AG04450 (cell line): Measurements from ENCODE around the gene KCNS1. TPM values are rescaled to one million over a fixed set of nuclear protein-coding genes. Genes with fewer than 3 reads are reported as not detected.

Experiments
- CTCF ChIA-PET: fragments of 300-600, 350-600 bp; formaldehyde crosslinking; extraction: SDS; loops from one replicate; lab custom pipeline; 2022; ENCODE audit warnings: antibody characterized with exemption, inconsistent platforms; lab: Charles Lee
- POLR2A ChIA-PET: fragments of 350-600 bp; formaldehyde crosslinking; extraction: SDS; loops from one replicate; lab custom pipeline; 2021; ENCODE audit warnings: antibody characterized with exemption, inconsistent platforms; lab: Yijun Ruan, JAX
- DNase-seq: peaks from one replicate; pipeline ENCODE4 v3.0.0-alpha.2; 2011; ENCODE audit warnings: low read depth, low spot score
- H3K27ac ChIP-seq: one replicate; pipeline ENCODE4 v1.5.1; 2012; ENCODE audit warnings: low read depth, low read length, control low read depth
- H3K27me3 ChIP-seq: one replicate; pipeline ENCODE4 v1.6.0; 2012; ENCODE audit warnings: low read length; ENCODE audit not compliant: control insufficient read depth, insufficient read depth
- H3K4me3 ChIP-seq: 2 replicates; pipeline ENCODE4 v1.5.1; 2011; ENCODE audit warnings: mild to moderate bottlenecking, low read depth, low read length, control low read depth
- H3K9me3 ChIP-seq: 2 replicates; pipeline ENCODE4 v1.5.1; 2012; ENCODE audit warnings: low read length; ENCODE audit not compliant: control insufficient read depth, insufficient read depth
- polyA plus RNA-seq: library from polyadenylated mRNA; depleted of rRNA; stranded (reverse); fragments of >200 nt; gene quantifications from 2 replicates; pipeline ENCODE4 v1.2.3, GENCODE V29; 2011
- TF ChIP-seq, protein P1 (sequence below): IDR thresholded peaks from 2 replicates; pipeline ENCODE4 v1.5.1; 2011; ENCODE audit warnings: low read depth, low read length, control low read depth, inconsistent platforms

Gene KCNS1
- polyA plus RNA-seq, 1 experiment = 0.30 TPM

DNA sequence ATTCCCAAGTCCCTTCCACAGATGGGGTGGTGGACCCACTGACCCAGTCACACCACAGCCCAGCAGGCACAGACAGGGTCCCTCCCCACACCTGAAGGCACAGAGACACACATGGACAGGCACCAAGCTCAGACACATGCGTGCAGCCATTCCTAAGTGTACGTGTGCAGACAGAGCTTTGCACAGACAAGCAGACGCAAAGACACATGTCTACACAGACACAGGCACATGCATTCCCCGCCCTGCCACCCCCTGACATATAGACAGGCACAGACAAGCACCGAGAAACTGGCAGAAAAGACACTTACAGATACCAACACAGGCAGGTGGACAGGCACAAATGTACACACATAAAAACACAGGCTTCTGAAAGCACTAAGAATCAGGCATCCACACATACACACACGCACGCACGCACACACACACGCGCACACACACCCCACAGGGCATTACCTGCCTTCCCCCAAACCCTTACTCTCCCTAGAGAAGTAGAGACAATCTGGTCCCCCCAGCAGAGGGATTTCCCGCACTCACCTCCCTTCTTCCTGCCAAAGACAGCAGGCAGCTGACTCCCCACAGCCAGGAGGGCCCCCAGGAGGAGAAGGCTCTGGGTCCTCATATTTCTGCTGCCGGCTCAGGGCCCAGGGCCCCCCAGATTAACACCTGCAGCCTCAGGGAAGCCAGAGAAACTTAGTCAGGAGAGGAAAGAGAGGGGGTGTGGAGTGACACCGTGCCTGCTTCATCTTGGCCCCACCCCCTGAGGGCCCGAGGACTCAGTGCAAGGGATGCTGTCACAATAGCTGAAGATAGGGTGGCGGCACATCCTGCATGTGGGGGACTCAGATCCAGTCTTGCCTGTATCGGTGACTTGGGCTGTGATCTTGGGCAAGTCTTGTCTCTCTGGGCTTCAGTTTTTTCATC, 13.8 kb upstream of the KCNS1 start, which contains the start of gene WFDC5:
Gene WFDC5, minus strand, starts transcription at position 710 of the 921 bp plus-strand sequence. Its CDS starts 91 bp downstream, at position 619.
- Histone ChIP-seq H3K27me3 (peaks cover 8% of the 10 kb centered on the region), H3K4me3 (no peak within 1 kb of the TSS), H3K27ac (no peak within 1 kb of the TSS), H3K9me3 (no peaks in the 10 kb centered on the region)
- TF ChIP-seq, protein P1, sequence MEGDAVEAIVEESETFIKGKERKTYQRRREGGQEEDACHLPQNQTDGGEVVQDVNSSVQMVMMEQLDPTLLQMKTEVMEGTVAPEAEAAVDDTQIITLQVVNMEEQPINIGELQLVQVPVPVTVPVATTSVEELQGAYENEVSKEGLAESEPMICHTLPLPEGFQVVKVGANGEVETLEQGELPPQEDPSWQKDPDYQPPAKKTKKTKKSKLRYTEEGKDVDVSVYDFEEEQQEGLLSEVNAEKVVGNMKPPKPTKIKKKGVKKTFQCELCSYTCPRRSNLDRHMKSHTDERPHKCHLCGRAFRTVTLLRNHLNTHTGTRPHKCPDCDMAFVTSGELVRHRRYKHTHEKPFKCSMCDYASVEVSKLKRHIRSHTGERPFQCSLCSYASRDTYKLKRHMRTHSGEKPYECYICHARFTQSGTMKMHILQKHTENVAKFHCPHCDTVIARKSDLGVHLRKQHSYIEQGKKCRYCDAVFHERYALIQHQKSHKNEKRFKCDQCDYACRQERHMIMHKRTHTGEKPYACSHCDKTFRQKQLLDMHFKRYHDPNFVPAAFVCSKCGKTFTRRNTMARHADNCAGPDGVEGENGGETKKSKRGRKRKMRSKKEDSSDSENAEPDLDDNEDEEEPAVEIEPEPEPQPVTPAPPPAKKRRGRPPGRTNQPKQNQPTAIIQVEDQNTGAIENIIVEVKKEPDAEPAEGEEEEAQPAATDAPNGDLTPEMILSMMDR = no peak
- POLR2A ChIA-PET = no interaction called here
- DNase-seq = no peak
- CTCF ChIA-PET = interaction anchor here (0.6 kb wide), 1 partner anchor 281 kb away, joined by 3 read pairs; no protein-coding TSS in a partner anchor

DNA sequence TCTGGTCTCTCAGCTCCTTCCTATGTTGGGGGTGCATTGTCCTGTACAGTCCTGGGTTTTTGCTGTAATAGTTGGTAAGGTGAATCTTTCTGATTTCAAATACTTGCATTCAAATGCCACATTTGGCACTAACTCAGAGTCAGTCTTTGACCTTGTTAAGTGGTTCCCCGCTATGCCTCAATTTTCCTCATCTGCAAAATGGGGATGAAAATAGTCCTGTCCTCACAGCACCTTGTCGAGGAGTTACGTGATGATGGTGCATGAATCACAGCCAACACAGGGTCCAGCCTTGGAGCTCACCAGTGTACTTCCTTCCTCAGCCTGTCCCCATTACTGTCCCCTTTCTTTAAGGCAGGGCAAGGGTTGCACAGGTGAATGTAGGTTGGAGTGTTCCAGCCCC, 12.9 kb upstream of the KCNS1 start:
- TF ChIP-seq, protein P1 = no peak
- H3K9me3 ChIP-seq = no peaks in the 10 kb centered on the region
- H3K4me3 ChIP-seq = no peak overlapping the region
- DNase-seq = no peak
- ChIA-PET CTCF (interaction anchor here (0.6 to 6.1 kb wide), 6 partner anchors 17 to 282 kb away, joined by 3 to 62 read pairs (median 20); no protein-coding TSS in a partner anchor), POLR2A (no interaction called here)
- H3K27ac ChIP-seq = no peak overlapping the region
- H3K27me3 ChIP-seq = peaks cover 8% of the 10 kb centered on the region

DNA sequence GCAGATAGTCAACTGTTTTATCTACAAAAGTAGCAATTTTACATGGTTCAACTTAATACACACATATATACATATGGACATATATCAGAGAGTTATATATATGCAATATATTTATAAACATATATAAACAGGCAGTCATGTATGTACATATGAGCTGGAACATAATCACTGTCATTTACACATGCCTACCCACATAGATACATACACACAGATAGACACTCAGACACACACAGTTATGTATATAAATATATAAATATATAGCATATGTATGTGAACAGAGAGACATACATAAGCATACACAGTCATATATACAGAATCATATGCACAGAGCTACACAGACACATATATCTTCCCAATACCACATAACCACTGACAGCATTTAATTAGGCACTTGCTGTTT, 11.8 kb upstream of the KCNS1 start:
- TF ChIP-seq, protein P1 = no peak
- Histone ChIP-seq H3K4me3 (no peak overlapping the region), H3K27ac (no peak overlapping the region), H3K9me3 (no peaks in the 10 kb centered on the region), H3K27me3 (peaks cover 8% of the 10 kb centered on the region)
- POLR2A ChIA-PET = no interaction called here
- DNase-seq = no peak
- CTCF ChIA-PET = interaction anchor here (0.8 to 6.1 kb wide), 24 partner anchors 12 to 658 kb away, joined by 3 to 62 read pairs (median 5); partner anchors contain the start of gene KCNS1

DNA sequence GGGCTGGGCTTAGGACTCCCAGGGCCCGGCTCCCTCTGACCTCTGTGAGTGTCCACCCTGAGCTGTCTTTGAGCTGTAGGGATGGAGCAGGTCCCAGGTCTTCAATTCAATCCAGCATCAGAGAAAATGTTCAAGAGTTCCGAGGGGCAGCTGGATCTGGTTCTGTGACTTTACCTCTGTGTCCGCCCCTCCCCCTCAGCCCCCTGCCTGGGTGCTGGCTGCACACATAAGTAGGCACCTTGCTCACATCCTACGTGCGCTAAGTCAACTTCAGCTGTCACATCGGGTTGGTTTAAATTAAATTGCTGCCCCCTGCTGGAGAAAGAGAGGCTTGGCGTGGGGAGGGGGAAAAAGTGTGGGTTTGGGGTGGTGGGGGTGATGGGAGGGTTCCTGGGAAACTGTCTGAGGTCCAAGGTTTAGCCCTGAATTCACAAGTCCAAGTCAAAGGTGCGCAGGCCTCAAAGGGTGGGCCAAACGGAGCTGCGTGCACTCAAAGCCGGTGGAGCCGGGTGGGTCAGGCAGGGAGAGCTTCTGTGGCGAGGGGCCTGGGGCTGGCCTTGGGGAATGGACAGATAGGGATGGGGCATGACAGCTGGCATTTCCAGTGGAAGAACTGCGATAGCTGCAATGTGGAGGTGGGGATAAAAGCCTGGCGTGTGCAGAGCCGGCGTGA, 11.0 kb upstream of the KCNS1 start:
- TF ChIP-seq, protein P1 = peak; percentile 51; the same call in 1 of the 2 replicates
- Histone ChIP-seq H3K9me3 (no peaks in the 10 kb centered on the region), H3K27me3 (peaks cover 8% of the 10 kb centered on the region), H3K4me3 (no peak overlapping the region), H3K27ac (no peak overlapping the region)
- CTCF ChIA-PET = interaction anchor here (0.6 to 6.1 kb wide), 27 partner anchors 9 to 659 kb away, joined by 3 to 62 read pairs (median 5); partner anchors contain the start of gene KCNS1
- POLR2A ChIA-PET = interaction anchor here (0.6 kb wide), 1 partner anchor 50 kb away, joined by 5 read pairs; no protein-coding TSS in a partner anchor
- no peak for DNase-seq
